Activated CD8-positive, alpha-beta memory T cell treated with anti-CD3 and anti-CD28 coated beads, Interleukin-2, amount 50 U/mL, for 24 hours (primary cell): ENCODE measurements around the gene HAND2.

Experiments used
- DNase-seq: peaks from one replicate; pipeline ENCODE4 v3.0.0-alpha.2; 2020; ENCODE audit errors: extremely low read depth

Gene HAND2

GRCh38 chr4:173477016-173477415 lies 53.0 kb downstream of the HAND2 start:
- no peak for DNase-seq
